Right kidney (tissue), 1 donor: Measurements from ENCODE around the gene MT1B.
"Not testable (repeated sequence)": the region's sequence is repeated elsewhere in the genome, so short reads cannot be mapped to it uniquely, and the experiment has no call there.

Experiments used
- DNase-seq: peaks from one replicate; pipeline ENCODE4 v3.0.0-alpha.2; 2016

The MT1B gene

DNA sequence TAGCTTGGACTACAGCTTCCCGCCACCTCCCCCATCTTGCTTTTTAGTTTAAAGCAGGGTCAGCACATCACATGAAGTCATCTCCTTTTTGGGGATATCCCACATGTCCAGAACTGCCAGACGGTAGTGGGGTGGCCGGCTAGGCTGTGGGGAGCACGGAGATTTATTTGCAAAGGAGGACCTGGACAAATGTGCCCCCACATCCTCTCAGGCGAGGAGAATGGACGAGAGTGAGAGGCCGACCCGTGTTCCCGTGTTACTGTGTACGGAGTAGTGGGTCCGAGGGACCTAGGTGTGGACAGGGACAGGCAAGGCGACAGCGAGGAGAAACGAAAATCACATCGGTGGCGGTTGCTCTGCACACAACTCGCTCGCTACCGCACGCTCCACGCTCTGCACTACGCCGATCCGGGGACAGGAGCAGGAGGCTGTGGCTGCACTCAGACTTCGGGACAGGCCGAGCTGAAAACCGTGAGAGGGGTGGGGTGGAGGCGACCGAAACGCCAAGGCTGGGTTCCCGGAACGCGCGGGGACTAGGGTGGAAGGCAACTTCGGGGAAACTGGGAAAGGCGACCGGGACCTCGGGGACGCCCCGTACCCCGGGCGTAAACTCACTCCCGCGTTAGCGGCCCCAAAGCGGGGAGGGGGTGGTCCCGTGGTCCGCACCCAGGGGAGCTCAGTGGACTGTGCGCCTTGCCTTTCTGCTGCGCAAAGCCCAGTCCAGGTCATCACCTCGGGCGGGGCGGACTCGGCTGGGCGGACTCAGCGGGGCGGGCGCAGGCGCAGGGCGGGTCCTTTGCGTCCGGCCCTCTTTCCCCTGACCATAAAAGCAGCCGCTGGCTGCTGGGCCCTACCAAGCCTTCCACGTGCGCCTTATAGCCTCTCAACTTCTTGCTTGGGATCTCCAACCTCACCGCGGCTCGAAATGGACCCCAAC is 13.6 kb upstream of the MT1B start, which contains the start of gene MT1A:
Gene MT1A (plus strand): TSS at position 853 of the 937 bp plus-strand sequence. CDS start 73 bp downstream, at position 926.
- DNase-seq: peak; percentile 61

DNA sequence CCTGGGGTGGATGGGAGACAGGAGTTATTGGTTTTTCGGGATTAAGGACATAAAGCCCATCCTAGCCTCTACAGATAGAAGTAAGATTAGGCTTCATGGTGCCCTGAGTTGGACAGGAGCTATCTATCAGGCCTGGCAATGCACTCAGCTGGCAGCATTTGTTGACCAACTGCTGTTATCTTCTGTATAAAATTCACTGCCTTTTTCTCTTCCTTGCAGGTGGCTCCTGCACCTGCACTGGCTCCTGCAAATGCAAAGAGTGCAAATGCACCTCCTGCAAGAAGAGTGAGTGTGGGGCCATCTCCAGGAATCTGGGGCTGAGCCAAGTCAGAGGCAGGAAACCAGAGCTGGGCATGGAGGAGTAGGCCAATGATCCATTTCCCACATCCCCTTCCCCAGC is 12.6 kb upstream of the MT1B start:
- no peak for DNase-seq

DNA sequence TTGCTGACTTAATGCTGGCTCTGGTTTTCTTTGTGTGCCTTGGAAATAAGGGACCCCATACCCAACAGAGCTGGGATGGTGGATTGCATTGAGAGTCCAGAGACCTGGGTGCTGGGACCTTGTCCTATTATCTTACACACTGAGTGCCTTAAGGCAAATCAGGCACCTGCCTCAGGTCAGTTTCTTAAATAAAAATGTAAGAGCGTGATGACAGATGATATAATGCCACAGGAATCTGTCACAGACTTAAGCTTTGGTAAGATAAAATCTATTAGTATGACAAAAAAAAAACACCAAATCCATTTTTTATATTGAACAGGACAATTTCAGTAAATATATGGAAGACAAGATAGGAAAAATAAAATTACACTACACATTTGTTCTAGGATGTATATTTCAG is 11.6 kb upstream of the MT1B start:
- DNase-seq: no peak

GRCh38 chr16:56641166-56641565 is 10.5 kb upstream of the MT1B start:
- no peak for DNase-seq

DNA sequence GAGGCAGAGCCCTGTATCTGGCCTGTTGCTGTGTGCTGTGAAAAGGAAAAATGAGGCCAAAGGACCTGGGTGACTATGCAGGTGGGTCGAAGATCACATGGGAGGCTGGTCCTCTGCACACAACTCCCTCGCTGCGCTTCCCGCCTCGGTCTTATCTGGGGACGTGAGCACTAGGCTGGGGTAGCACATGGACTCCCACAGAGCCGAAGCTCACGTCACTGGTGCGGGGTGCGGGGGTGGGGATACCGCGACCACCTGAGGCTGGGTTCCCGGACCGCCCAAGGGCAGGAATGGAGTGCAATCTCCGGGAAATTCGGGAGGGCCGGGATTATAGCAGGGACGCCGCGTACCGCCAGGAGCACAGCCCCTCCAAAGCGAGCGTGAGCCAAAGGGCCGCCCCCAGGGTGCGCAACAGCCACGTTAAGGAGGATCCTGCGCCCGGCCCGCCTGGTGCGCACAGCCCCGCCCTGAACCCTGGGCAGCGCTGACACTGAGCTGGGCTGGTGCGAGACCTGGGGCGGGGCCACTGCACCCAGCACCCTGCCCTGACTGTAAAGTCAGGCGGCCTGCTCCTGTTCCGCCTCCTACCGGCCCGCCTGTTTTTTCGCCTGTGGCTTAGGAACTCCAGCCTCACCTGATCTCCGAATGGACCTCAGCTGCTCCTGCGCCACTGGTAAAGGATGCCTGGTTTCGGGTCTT is 8.5 kb upstream of the MT1B start:
- DNase-seq: no peak

GRCh38 chr16:56643833-56644232 is 7.9 kb upstream of the MT1B start:
- DNase-seq: no peak

- DNase-seq: no peak
These were observed 6.4 kb upstream of the MT1B start for GRCh38 chr16:56645311-56645710.

GRCh38 chr16:56645838-56646237 is 5.8 kb upstream of the MT1B start:
- DNase-seq: no peak

DNA sequence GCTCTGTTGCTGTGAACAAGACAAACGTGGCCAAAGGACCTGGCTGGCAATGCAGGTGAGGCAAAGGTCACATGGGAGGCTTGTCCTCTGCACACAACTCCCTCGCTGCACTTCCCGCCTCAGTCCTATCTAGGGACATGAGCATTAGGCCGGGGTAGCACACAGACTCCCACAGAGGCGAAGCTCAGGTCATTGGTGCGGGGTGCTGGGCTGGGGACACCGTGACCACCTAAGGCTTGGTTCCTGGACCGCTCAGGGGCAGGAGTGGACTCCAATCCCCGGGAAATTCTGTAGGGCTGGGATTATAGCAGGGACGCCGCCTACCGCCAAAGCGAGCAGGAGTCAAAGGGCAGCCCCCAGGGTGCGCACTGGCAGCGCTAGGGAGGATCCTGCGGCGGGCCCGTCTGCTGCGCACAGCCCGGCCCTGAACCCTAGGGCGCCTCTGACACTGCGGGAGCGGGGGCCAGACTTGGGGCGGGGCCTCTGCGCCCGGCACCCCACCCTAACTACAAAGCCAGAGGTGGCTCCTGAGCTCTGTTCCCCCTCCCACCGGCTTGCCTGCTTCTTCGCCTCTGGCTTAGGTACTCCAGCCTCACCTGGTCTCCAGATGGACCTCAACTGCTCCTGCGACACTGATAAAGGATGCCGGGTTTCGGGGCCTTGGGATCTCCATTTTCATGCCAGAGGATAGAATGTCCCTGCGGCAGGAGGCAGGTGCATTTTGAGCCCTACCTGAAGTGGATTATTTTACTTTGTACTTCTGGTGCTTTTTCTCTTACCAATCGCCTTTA is 3.9 kb upstream of the MT1B start:
- DNase-seq: no peak

- no peak for DNase-seq
These were observed 2.4 kb upstream of the MT1B start for GRCh38 chr16:56649271-56649670.

DNA sequence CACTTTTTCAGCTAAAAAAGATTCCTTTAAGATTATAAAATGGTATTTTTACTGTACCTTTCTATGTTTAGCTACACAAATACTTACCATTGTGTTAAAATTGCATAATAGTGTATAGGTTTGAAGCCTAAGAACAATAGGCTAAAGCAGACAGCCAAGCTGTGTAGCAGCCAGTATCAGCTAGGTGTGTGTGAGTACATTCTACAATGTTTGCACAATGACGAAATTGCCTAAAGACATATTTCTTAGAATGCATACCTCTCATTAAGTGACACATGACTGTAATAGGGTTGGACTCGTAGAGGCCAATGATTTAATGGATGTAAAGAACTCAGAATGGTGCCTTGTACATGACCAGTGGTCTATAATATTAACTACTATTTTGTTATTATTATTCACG is 1.9 kb upstream of the MT1B start:
- DNase-seq: no peak

DNA sequence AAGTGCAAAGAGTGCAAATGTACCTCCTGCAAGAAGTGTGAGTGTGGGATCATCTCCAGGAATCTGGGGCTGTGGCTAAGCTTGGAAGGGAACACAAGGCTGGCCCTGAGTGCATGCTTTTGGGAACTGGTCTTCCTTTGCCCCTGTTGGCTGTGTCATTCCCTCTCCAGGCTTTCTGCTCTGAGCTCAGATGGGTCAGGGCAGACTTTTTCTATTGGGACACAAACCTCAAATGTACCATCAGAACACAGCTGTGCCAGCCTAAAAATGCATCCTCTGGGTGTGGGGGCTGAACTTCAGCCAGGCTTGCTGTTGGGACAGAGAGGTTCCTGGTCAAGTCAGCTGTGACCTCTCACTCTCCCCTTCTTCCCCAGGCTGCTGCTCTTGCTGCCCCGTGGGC is 914 bp downstream of the MT1B start:
- no peak for DNase-seq

GRCh38 chr16:56653218-56653617 is 1.5 kb downstream of the MT1B start:
- no peak for DNase-seq

- peak; percentile 78 for DNase-seq
These were observed 6.1 kb downstream of the MT1B start, which contains the start of gene MT1F for GRCh38 chr16:56657555-56658326. TSS of gene MT1F (plus strand) at chr16:56657959. CDS start at chr16:56658059, 100 bp downstream.

- DNase-seq: no peak
These were observed 6.7 kb downstream of the MT1B start for GRCh38 chr16:56658327-56658875.

DNA sequence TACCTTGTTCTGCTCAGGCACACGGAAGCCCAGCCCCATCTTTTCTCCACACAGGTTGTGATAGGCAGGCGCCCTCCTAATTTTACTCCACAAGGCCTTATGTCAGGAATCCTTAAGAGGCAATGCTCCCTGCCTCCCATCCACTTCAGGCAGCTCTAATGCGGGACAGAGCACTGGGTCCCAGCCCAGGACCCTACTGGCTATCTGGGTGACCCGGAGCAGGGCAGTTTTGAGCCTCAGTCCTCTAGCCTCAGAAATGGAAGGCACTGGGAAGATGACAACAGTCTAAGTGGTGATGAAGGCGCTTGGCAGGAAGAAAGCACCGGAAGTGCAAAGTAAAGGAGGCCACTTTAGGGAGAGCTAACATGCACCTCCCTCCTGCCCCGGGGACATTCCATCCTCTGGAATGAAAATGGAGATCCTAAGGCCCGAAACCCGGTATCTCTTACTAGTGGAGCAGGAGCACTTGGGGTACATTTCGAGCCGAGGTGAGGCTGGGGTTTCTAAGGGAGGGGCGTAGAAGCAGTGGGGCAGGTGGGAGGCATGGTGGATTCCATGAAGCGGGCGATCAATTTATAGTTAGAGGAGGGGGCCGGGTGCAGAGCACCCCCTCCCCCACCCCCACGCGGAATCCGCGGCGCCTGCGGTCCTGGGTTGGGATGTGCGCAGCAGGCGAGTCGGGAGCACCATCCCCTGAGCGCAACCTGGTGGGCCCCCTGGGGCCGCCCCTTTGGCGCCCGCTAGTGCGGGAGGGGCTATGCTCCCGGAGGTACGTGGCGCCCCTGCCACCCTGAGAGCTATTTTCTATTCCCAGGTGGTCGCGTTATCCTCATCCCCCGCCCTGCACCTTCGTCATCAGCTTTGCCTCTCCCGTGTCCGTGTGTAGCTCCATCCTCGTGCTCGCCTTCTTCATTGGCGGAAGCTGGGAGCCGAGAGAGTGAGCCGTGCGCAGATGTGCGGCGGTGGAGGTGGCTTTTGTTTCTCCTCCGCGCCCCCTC is 11.0 kb downstream of the MT1B start:
- DNase-seq: peak; percentile 31

- no peak for DNase-seq
These were observed 12.8 kb downstream of the MT1B start for GRCh38 chr16:56664506-56664905.

DNA sequence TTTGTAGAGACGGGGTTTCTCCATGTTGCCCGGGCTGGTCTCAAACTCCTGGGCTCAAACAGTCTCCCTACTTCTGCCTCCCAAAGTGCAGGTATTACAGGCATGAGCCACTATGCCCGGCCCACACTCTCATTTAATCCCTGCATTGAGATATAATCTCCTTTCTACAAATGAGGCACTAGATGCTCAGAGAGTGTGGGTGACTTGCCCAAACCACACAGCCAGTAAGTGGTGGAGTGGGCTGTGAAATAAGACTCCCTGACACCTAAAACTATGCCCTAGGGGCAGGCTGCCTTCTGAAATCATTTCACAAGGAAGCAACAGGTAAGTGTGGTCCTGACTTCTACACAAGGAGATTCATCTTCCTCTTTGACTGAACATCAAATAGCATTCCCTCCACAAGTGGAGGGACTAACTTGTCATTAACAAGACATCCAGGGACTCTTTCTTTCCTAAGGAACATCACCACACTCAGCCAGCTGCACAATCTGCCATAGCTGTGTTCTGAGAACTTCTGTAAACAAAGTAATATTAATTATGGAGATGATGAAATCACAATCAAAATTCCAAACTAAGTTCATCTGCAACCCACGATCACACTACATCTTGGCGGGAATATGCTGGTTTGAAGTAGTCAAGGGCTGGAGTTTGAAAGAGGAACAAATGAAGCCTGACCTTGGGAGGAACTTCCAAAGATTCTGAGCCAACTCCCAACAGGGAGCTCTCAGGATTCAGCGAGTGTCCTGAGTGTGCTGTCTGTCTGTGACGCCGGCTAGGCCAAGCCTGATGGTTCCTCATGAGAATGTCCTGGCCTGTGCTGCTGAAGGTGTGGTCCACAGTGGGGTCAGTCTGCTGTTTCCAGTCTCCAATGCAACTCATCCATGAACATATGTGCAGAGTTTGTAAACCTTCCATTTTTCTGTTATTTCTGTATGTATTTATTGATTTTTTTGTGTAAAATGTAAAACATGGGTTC is 13.9 kb downstream of the MT1B start:
- not testable (repeated sequence) for DNase-seq
